MM.1S (cell line): ENCODE results near the gene CTU1.

Experiments
- DNase-seq: peaks from one replicate; pipeline ENCODE4 v3.0.0-alpha.2; 2015
- H2AFZ ChIP-seq: fragments of 300-600 bp; sonication (generic); 2 replicates; pipeline ENCODE4 v1.6.0; 2016; ENCODE audit warnings: antibody characterized with exemption, low read length
- H3F3A ChIP-seq: fragments of 300-600 bp; sonication (generic); 2 replicates; pipeline ENCODE4 v1.6.1; 2016; ENCODE audit warnings: mild to moderate bottlenecking, antibody characterized with exemption, low read length, moderate library complexity, mixed read lengths; ENCODE audit not compliant: insufficient read depth
- H3K27ac ChIP-seq: fragments of 300-600 bp; sonication (generic); 2 replicates; pipeline ENCODE4 v1.5.1; 2016; ENCODE audit warnings: mild to moderate bottlenecking, low read length
- H3K27me3 ChIP-seq: fragments of 300-600 bp; sonication (generic); replicated peaks from 2 replicates; pipeline ENCODE4 v1.6.0; 2016; ENCODE audit warnings: low read length; ENCODE audit not compliant: insufficient read depth
- H3K36me3 ChIP-seq: fragments of 300-600 bp; sonication (generic); replicated peaks from 2 replicates; pipeline ENCODE4 v1.6.1; 2016; ENCODE audit warnings: mild to moderate bottlenecking, low read length, mixed read lengths; ENCODE audit not compliant: insufficient read depth
- H3K4me1 ChIP-seq: fragments of 300-600 bp; sonication (generic); 2 replicates; pipeline ENCODE4 v1.6.1; 2016; ENCODE audit warnings: low read length, mixed read lengths
- H3K4me2 ChIP-seq: fragments of 300-600 bp; sonication (generic); 2 replicates; pipeline ENCODE4 v1.6.0; 2016; ENCODE audit warnings: low read depth, low read length
- H3K4me3 ChIP-seq: fragments of 300-600 bp; sonication (generic); 2 replicates; pipeline ENCODE4 v1.5.1; 2016; ENCODE audit warnings: low read length, mixed read lengths
- H3K79me2 ChIP-seq: fragments of 300-600 bp; sonication (generic); 2 replicates; pipeline ENCODE4 v1.6.1; 2016; ENCODE audit warnings: mixed run types, low read length, mixed read lengths
- H3K9ac ChIP-seq: fragments of 300-600 bp; sonication (generic); 2 replicates; pipeline ENCODE4 v1.6.1; 2016; ENCODE audit warnings: low read length, mixed read lengths
- H3K9me2 ChIP-seq: fragments of 300-600 bp; sonication (generic); replicated peaks from 2 replicates; pipeline ENCODE4 v1.6.1; 2016; ENCODE audit warnings: mild to moderate bottlenecking, low read length, mixed read lengths; ENCODE audit not compliant: insufficient read depth
- H3K9me3 ChIP-seq: fragments of 300-600 bp; sonication (generic); replicated peaks from 2 replicates; pipeline ENCODE4 v1.6.1; 2016; ENCODE audit warnings: mild to moderate bottlenecking, low read length, mixed read lengths; ENCODE audit not compliant: insufficient read depth
- H4K20me1 ChIP-seq: fragments of 300-600 bp; sonication (generic); 2 replicates; pipeline ENCODE4 v1.6.1; 2016; ENCODE audit warnings: mild to moderate bottlenecking, low read length, moderate library complexity, mixed read lengths; ENCODE audit not compliant: insufficient read depth
- EZH2 ChIP-seq: fragments of 300-600 bp; sonication (generic); optimal IDR thresholded peaks from 2 replicates; pipeline ENCODE3; 2017; ENCODE audit warnings: low read depth, mild to moderate bottlenecking, antibody characterized with exemption, low read length, mixed read lengths
- EZH2phosphoT487 ChIP-seq: fragments of 300-600 bp; sonication (generic); IDR thresholded peaks from 2 replicates; pipeline ENCODE4 v1.6.1; 2018; ENCODE audit warnings: antibody characterized with exemption, low read length
- TF ChIP-seq, protein P1 (sequence below): fragments of 300-600 bp; sonication (generic); IDR thresholded peaks from 2 replicates; pipeline ENCODE4 v1.5.1; 2016; ENCODE audit warnings: antibody characterized with exemption, low read length, mixed read lengths

Gene CTU1

DNA sequence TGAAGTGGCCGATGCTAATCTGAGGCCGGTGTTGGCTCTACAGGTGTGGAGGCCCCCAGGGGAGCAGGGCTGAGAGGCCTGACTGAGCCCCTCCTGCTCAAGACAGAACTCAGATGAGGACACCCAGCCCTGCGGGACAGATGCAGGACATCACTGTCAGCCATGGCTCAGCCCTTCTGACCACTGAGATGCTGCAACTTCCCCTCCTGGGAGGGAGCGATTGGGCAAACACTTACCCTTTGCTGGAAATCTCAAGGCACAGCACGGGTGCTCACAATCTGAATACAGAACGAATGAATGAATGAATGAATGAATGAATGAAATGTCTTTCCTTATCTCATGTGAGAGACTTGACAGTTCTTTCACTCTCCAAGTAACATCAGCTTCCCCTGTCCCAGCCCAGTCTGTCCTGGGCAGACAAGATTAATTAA is 30.4 kb upstream of the CTU1 start:
- TF ChIP-seq EZH2 = no peak
- no peak for TF ChIP-seq EZH2phosphoT487
- Histone ChIP-seq H3F3A (no peaks in the 10 kb centered on the region), H2AFZ (no peak overlapping the region), H3K27ac (no peak overlapping the region), H3K4me2 (no peak overlapping the region), H3K27me3 (peaks cover 30% of the 10 kb centered on the region), H4K20me1 (no peaks in the 10 kb centered on the region), H3K9me2 (no peaks in the 10 kb centered on the region), H3K4me3 (no peak overlapping the region), H3K79me2 (no peaks in the 10 kb centered on the region), H3K9me3 (no peaks in the 10 kb centered on the region), H3K4me1 (no peaks in the 10 kb centered on the region), H3K9ac (no peak overlapping the region), H3K36me3 (no peaks in the 10 kb centered on the region)
- DNase-seq = no peak

DNA sequence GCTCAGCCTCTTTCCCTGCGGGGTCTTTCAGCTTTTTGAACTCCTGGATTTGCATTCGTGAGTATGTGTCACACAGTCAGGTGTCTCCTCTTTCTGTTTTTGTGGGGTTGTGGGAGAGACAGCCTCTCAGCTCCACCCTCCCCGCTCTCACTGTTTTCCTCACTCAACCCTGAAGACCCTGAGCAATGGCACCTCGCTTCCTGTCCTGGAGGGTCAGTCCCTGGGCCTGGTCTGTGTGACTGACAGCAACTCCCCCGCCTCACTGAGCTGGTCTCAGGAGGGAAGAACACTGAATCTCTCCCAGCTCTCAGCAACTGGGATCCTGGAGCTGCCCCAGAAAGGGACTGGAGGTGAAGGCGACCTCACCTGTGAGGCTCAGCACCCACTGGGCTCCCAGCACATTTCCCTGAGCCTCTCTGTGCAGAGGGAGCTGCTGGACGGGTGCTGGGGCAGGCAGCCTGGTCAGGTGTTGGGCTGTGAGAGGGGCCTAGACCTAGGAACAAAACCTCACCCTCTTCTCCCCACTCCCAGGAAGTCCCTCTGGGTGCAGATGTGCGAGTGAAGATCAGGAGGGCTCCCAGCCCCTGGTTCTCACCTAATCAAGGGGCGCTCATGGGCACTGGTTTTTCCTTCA is 29.7 kb upstream of the CTU1 start:
- no peak overlapping the region for H3K4me2 ChIP-seq
- TF ChIP-seq EZH2phosphoT487 (no peak), EZH2 (no peak)
- TF ChIP-seq, protein P1, sequence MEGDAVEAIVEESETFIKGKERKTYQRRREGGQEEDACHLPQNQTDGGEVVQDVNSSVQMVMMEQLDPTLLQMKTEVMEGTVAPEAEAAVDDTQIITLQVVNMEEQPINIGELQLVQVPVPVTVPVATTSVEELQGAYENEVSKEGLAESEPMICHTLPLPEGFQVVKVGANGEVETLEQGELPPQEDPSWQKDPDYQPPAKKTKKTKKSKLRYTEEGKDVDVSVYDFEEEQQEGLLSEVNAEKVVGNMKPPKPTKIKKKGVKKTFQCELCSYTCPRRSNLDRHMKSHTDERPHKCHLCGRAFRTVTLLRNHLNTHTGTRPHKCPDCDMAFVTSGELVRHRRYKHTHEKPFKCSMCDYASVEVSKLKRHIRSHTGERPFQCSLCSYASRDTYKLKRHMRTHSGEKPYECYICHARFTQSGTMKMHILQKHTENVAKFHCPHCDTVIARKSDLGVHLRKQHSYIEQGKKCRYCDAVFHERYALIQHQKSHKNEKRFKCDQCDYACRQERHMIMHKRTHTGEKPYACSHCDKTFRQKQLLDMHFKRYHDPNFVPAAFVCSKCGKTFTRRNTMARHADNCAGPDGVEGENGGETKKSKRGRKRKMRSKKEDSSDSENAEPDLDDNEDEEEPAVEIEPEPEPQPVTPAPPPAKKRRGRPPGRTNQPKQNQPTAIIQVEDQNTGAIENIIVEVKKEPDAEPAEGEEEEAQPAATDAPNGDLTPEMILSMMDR = no peak

DNA sequence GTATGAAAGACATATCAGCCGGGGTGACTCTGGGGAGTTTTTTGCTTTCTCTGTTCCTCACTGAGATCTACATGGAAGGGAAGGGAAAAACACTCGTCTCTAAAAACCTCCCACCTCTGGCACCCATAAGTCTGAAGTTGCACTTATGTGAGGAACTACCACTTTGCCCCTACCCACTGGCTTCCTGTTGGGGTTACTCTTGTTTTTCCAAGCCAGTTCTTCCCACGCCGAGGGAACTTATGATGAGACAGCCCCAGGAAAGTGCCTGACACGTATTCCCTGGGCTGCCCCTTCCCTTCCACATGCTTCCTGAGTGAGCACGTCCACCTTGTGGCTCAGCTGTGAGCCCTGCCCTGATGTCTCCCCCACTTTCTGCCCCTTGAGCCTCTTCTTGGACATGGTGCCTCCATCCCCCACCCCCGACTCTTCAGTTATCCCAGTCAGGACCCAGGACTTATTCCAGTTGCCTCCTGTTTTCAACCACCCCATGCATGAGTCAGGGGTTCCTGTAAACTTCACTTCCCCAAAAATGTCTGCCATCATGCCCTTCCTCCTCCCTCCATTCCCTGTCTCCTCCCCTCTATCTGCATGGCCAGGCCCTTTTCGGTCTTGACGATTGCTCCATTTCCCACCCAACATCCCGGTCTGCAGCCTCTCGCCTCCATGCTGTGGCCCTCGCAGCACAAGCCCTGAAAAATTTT is 28.8 kb upstream of the CTU1 start:
- no peaks in the 10 kb centered on the region for H3F3A ChIP-seq
- no peak for DNase-seq
- H3K4me2 ChIP-seq = no peak overlapping the region
- H3K79me2 ChIP-seq = no peaks in the 10 kb centered on the region
- TF ChIP-seq, protein P1 = no peak
- TF ChIP-seq EZH2phosphoT487 = no peak
- TF ChIP-seq EZH2 = no peak
- no peak overlapping the region for H3K4me3 ChIP-seq
- H3K9me3 ChIP-seq = no peaks in the 10 kb centered on the region
- H3K27me3 ChIP-seq = peaks cover 30% of the 10 kb centered on the region
- H2AFZ ChIP-seq = no peak overlapping the region
- H3K9ac ChIP-seq = no peak overlapping the region
- H4K20me1 ChIP-seq = no peaks in the 10 kb centered on the region
- H3K9me2 ChIP-seq = no peaks in the 10 kb centered on the region
- no peak overlapping the region for H3K27ac ChIP-seq
- H3K36me3 ChIP-seq = no peaks in the 10 kb centered on the region
- H3K4me1 ChIP-seq = no peaks in the 10 kb centered on the region

More for the DNA sequence above, 29.7 kb upstream of the CTU1 start:
- Histone ChIP-seq H3K9me3 (no peaks in the 10 kb centered on the region), H3K4me3 (no peak overlapping the region), H3K4me1 (no peaks in the 10 kb centered on the region), H3K36me3 (no peaks in the 10 kb centered on the region), H4K20me1 (no peaks in the 10 kb centered on the region), H3K79me2 (no peaks in the 10 kb centered on the region), H3K9ac (no peak overlapping the region), H3F3A (no peaks in the 10 kb centered on the region), H2AFZ (no peak overlapping the region), H3K9me2 (no peaks in the 10 kb centered on the region), H3K27me3 (peaks cover 30% of the 10 kb centered on the region), H3K27ac (no peak overlapping the region)
- DNase-seq = no peak
